Heart right ventricle (tissue), 16 donors: Measurements from ENCODE around the gene MAD1L1. TPM values are rescaled to one million over a fixed set of nuclear protein-coding genes. Genes with fewer than 3 reads are reported as not detected.
A peak's percentile ranks its signal among the peaks of the same experiment; 100 is the strongest.

Experiments used
- ATAC-seq, 8 donors: fragments of 200-7000 bp; cut with Tn5 transposase; one replicate each; pipeline ENCODE4 v1.9.1; 2020; ENCODE audit warnings: mild to moderate bottlenecking in 8 of 8, moderate library complexity in 8 of 8, moderate number of reproducible peaks in 1 of 8
- DNase-seq, 2 donors: peaks; one replicate each; pipeline ENCODE4 v3.0.0-alpha.2; 2020
- H3K27ac ChIP-seq, 10 donors: fragments of 200-600 bp; sonication (generic) in 2 of 10; one replicate each; pipeline versions ENCODE4 v1.5.0 to v1.8.0; 2020 to 2022; ENCODE audit warnings: mild to moderate bottlenecking in 3 of 10
- H3K27me3 ChIP-seq, 7 donors: fragments of 200-600 bp; one replicate each; pipeline ENCODE4 v1.8.0; 2021 to 2022; ENCODE audit warnings: mild to moderate bottlenecking in 2 of 7
- H3K36me3 ChIP-seq, 9 donors: fragments of 200-600 bp; sonication (generic) in 1 of 9; one replicate each; pipeline versions ENCODE4 v1.5.0 to v1.8.0; 2020 to 2022; ENCODE audit warnings: mild to moderate bottlenecking in 2 of 9
- H3K4me1 ChIP-seq, 9 donors: fragments of 200-600 bp; sonication (generic) in 1 of 9; one replicate each; pipeline versions ENCODE4 v1.5.0 to v1.8.0; 2020 to 2022; ENCODE audit warnings: mild to moderate bottlenecking in 4 of 9
- H3K4me3 ChIP-seq, 10 donors: fragments of 200-600 bp; sonication (generic) in 2 of 10; one replicate each; pipeline versions ENCODE4 v1.5.0 to v1.8.0; 2020 to 2022; ENCODE audit warnings: mild to moderate bottlenecking in 7 of 10, moderate library complexity in 2 of 10
- H3K9me3 ChIP-seq, 11 donors: fragments of 200-600 bp in 10 of 11; sonication (generic) in 2 of 11; one replicate each; pipeline versions ENCODE4 v1.5.0 to v1.8.0; 2013 to 2022; ENCODE audit warnings: mild to moderate bottlenecking in 2 of 11, control low read depth in 1 of 11, moderate library complexity in 1 of 11
- CTCF ChIP-seq, 9 donors: fragments of 200-600 bp; sonication (generic) in 2 of 9; IDR thresholded peaks; one replicate each; pipeline versions ENCODE4 v1.5.0 to v1.8.0; 2021 to 2022; ENCODE audit warnings: antibody characterized with exemption in 9 of 9, mild to moderate bottlenecking in 5 of 9, moderate library complexity in 1 of 9
- WGBS, 2 donors: extraction: QIAGEN DNeasy Blood & Tissue Kit; methylation state at CpG; one replicate each; pipeline ENCODE4 v1.1.7; 2013; ENCODE audit warnings: inconsistent platforms in 1 of 2; 5-methylcytosine and 5-hydroxymethylcytosine counted together
- intact Hi-C, 10 donors: fragments of 100-400 bp; cut with DNase I; formaldehyde crosslinking; loops; one replicate each; pipeline versions ENCODE4 v1.11.1 to v1.14.2; 2022
- polyA plus RNA-seq, 2 donors: library from polyadenylated mRNA; stranded (reverse); fragments of 200-250 nt; gene quantifications; one replicate each; pipeline ENCODE4 v1.2.3, GENCODE V29; 2013
- total RNA-seq, 10 donors: library from RNA; stranded (reverse); fragmentation: NEBNext Ultra II Directional in 3 of 10; extraction: Animal tissue kit (Norgen Biotek cat#: 25700) in 3 of 10; gene quantifications; one replicate each; pipeline versions ENCODE4 v1.2.1 to v1.2.4, GENCODE V29; 2021 to 2023
- donor health status: Arrhythmogenic right ventricular cardiomyopathy.
- donor health status: ischemic (EF 13 %, LVEDD 7.1; RV severe dilation, severe dysfunction).
- donor health status: healthy with polysubstance abuse.
- donor health status: DM: no; HTN: yes; CAD: no.
- donor health status: DM: no; HTN: no; CAD: no.
- donor health status: ischemic (EF 25% LVEDD 6.9; RV normal size, moderate dysfunction).
- donor health status: ischemic (EF 25% LVEDD 5.7; RV mildly dilated, moderate dysfunction).
- donor health status: healthy.
- donor health status: DM: yes; HTN: yes; CAD: no.
- donor health status: Ischemic cardiomyopathy.
- donor health status: ischemic (EF 35%, LVEDD 5.7; RV mildly dilated, moderate dysfunction).
- donor health status: nonischemic (EF 11% LVEDD 7.7; RV severe dilation, severe dysfunction).
- donor health status: DM: yes; HTN: yes; CAD: no.
- donor health status: PGD.
- donor health status: ischemic (EF 29% LVEDD 5.4; RV normal size, mild dysfunction).
- donor health status: nonischemic (EF 23%, LVEDD 6.1; RV moderate dilation, normal function).

Gene MAD1L1
- total and polyA plus RNA-seq, 12 donors = 13.8 to 46.8 (median 20.2) TPM

DNA sequence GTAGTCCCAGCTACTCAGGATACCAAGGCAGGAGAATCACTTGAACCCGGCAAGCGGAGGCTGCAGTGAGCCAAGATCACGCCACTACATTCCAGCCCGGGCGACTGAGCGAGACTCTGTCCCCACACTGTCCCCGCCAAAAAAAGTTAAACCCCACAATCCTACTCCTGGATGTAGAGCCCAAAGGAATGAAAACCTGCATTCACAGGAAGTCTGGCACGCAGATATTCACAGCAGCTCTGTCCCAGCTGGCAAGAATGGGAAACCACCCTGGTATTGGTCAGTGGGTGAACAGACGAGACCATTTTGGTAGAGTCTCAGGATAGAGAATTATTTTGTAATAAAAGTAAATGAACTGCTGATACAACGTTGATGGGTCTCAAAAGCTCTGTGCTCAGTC, 225.2 kb downstream of the MAD1L1 start:
- Histone ChIP-seq H3K4me3 (no peak overlapping the region), H3K36me3 (peaks cover 0 to 6% (median 0%) of the 10 kb centered on the region in 9 donors), H3K27ac (peak overlapping the region in 1 of 10 donors; percentile 94), H3K9me3 (no peaks in the 10 kb centered on the region), H3K27me3 (no peaks in the 10 kb centered on the region), H3K4me1 (peaks cover 0 to 28% (median 11%) of the 10 kb centered on the region in 9 donors)
- no peak for TF ChIP-seq CTCF (IDR thresholded peaks at IDR 0.05)
- DNase-seq = no peak
- no peak for ATAC-seq
- intact Hi-C loops = loop anchor here in 1 of 10 donors (10.0 kb wide), 1 partner anchor 63 kb away; no protein-coding TSS in a partner anchor
- 94% methylated on average over 10 of the region's 10 CpGs for WGBS, 2 donors

GRCh38 chr7:2006921-2007381, 225.8 kb downstream of the MAD1L1 start:
- no peaks in the 10 kb centered on the region for H3K9me3 ChIP-seq
- no peak overlapping the region for H3K27ac ChIP-seq
- intact Hi-C loops = loop anchor here in 1 of 10 donors (10.0 kb wide), 1 partner anchor 62 kb away; no protein-coding TSS in a partner anchor
- TF ChIP-seq CTCF (IDR thresholded peaks at IDR 0.05) = no peak
- 80 to 81% methylated on average over 22 of the region's 22 CpGs for WGBS, 2 donors
- H3K4me1 ChIP-seq = peaks cover 0 to 28% (median 11%) of the 10 kb centered on the region in 9 donors
- no peaks in the 10 kb centered on the region for H3K27me3 ChIP-seq
- DNase-seq (no peak), ATAC-seq (no peak)
- H3K4me3 ChIP-seq = no peak overlapping the region
- H3K36me3 ChIP-seq = peaks cover 0 to 8% (median 0%) of the 10 kb centered on the region in 9 donors

- TF ChIP-seq CTCF (IDR thresholded peaks at IDR 0.05) = no peak
- DNase-seq (no peak), ATAC-seq (no peak)
- intact Hi-C loops = loop anchor here in 1 of 10 donors (10.0 kb wide), 1 partner anchor 62 kb away; no protein-coding TSS in a partner anchor
- Histone ChIP-seq H3K4me1 (peaks cover 0 to 28% (median 11%) of the 10 kb centered on the region in 9 donors), H3K27me3 (no peaks in the 10 kb centered on the region), H3K9me3 (no peaks in the 10 kb centered on the region), H3K27ac (no peak overlapping the region), H3K4me3 (no peak overlapping the region), H3K36me3 (peaks cover 0 to 11% (median 0%) of the 10 kb centered on the region in 9 donors)
- WGBS, 2 donors = 58 to 65% methylated on average over 20 of the region's 20 CpGs
Observed at GRCh38 chr7:2006231-2006771, 226.4 kb downstream of the MAD1L1 start.

DNA sequence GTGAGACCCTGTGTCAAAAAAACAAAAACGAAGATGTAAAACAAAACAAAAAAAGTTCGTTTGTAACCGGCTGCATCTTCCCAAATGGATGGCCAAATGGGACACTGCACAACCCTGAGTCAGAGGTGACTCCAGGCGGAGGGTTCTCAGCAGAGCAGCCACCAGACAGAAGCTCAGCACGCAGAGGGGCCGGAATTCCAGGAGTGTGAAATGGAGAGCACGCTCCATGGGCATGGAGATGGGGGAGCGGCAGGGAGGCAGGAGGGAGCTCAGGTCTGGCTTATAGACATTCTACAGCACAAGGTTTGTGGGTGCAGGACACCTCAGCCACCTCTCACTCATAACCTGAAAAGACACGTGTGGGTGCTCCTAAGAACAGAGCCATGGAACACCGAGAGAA, 227.0 kb downstream of the MAD1L1 start:
- WGBS, 2 donors = 87 to 90% methylated on average over 10 of the region's 10 CpGs
- no peak for ATAC-seq

More for the DNA sequence above, 227.0 kb downstream of the MAD1L1 start:
- Histone ChIP-seq H3K4me1 (peaks cover 0 to 28% (median 11%) of the 10 kb centered on the region in 9 donors), H3K27me3 (no peaks in the 10 kb centered on the region), H3K27ac (no peak overlapping the region), H3K36me3 (peaks cover 0 to 11% (median 0%) of the 10 kb centered on the region in 9 donors), H3K9me3 (no peaks in the 10 kb centered on the region), H3K4me3 (no peak overlapping the region)
- DNase-seq = peak in 1 of 2 donors; percentile 3
- intact Hi-C loops = loop anchor here in 1 of 10 donors (10.0 kb wide), 1 partner anchor 61 kb away; no protein-coding TSS in a partner anchor
- no peak for TF ChIP-seq CTCF (IDR thresholded peaks at IDR 0.05)
